Measurements from ENCODE around the gene TMEM145.

DNA sequence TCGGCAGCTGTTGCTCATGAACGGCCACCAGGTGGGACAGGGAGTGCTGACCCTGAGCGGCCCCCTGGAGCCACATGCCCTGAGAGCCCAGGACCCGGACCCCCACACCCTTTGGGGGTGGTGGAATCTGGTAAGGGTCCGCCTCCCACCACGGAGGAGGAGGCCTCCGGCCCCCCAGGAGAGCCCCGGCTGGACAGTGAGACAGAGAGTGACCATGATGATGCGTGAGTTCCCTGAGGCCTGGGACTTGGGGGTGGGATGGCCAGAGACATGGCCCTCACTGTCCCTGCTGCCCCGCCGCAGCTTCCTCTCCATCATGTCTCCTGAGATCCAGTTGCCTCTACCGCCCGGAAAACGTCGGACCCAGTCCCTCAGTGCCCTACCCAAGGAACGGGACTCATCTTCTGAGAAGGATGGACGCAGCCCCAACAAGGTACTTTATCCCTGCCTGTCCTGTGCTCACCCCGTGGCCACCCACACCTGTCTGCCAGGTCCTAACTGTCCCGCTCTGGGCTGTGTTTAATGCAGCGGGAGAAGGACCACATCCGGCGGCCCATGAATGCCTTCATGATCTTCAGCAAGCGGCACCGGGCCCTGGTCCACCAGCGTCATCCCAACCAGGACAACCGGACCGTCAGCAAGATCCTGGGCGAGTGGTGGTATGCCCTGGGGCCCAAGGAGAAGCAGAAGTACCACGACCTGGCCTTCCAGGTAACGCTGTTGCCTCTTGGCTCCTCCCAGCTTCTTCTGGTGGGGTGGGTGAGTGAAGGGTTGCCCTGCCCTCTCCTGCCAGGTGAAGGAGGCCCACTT is 25.9 kb upstream of the TMEM145 start:
- no peak for TF ChIP-seq POLR2A (IDR thresholded peaks at IDR 0.05)
- TF ChIP-seq, protein P1, sequence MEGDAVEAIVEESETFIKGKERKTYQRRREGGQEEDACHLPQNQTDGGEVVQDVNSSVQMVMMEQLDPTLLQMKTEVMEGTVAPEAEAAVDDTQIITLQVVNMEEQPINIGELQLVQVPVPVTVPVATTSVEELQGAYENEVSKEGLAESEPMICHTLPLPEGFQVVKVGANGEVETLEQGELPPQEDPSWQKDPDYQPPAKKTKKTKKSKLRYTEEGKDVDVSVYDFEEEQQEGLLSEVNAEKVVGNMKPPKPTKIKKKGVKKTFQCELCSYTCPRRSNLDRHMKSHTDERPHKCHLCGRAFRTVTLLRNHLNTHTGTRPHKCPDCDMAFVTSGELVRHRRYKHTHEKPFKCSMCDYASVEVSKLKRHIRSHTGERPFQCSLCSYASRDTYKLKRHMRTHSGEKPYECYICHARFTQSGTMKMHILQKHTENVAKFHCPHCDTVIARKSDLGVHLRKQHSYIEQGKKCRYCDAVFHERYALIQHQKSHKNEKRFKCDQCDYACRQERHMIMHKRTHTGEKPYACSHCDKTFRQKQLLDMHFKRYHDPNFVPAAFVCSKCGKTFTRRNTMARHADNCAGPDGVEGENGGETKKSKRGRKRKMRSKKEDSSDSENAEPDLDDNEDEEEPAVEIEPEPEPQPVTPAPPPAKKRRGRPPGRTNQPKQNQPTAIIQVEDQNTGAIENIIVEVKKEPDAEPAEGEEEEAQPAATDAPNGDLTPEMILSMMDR (IDR thresholded peaks at IDR 0.05) = no peak

Data from uterus (tissue), 2 donors.